Activated effector memory CD4-positive, alpha-beta T cell treated with anti-CD3 and anti-CD28 coated beads, Interleukin-2, amount 50 U/mL, for 16 hours (primary cell): ENCODE data around the gene SYNPR.

Experiments
- DNase-seq: peaks from one replicate; pipeline ENCODE4 v3.0.0-alpha.2; 2020

The SYNPR gene

DNA sequence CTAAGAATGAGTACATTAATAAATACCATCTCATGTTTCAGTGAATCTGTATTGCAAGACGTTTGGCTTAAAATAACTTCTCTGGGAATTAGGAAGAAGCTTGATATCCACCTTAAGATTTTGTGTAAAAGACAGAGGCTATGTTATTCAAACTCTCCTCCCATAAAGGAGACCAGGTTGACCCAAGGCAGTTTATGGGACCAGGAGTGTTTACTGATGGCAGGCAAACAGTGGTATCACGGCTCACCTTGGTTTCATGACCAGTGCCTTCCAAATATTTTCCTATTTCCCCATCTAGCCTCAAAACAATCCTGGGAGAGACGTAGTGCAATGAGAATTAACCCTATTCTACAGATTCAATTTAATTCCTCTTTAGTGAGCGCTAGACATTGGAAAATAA lies 284.2 kb downstream of the SYNPR start:
- DNase-seq = no peak

DNA sequence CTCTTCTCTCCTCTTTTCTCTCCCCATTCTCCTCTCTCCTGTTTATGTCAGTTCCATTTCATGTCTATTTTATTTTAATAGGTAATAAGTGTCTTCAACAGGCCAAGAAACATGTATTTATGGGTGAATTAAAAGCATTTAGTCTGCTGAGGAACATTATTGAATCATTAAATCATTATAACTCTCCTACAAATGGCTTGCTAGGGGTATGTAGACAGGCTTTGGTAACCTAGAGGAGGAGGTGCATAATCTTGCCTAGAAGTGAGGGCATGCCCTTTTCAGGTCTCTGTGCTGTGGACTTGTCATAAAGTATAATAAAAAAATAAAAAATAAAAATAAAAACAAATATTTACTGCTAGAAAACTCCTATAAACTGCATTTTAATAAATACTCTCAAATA lies 285.5 kb downstream of the SYNPR start:
- DNase-seq = no peak

DNA sequence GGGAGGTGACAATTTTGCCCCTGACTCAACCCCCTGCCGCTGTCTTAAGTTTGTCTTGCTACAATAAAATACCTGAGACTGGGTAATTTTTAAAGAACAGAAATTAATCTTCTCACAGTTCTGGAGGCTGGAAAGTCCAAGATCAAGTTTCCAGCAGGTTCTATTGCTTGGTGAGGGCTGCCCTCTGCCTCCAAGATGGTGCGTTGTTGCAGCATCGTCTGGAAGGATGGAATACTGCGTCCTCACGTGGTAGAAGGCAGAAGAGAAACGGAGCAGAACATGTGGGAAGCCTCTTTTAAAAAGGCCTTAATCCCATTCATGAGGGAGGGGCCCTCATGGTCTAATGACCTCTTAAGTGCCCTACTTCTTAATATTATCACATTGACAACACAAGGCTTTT lies 287.1 kb downstream of the SYNPR start:
- DNase-seq = no peak

DNA sequence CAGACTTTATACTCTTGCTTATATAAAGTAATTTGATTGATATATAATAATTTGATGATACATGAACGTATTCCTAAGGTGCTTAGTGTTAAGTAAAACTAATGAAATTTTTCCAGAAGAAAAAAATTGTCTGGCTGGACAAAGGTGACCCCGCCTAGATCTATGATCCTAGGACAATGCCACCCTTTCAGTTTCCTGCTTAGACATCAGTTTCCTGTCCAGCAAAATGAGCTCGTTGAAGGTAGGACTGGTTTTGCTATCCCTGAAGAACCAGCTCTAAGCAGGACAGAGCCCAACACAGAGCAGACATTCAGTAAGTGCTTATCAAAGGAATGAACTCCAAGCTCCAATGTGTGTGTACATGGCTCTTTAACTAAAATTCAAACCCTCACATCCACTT lies 293.6 kb downstream of the SYNPR start:
- DNase-seq = no peak

DNA sequence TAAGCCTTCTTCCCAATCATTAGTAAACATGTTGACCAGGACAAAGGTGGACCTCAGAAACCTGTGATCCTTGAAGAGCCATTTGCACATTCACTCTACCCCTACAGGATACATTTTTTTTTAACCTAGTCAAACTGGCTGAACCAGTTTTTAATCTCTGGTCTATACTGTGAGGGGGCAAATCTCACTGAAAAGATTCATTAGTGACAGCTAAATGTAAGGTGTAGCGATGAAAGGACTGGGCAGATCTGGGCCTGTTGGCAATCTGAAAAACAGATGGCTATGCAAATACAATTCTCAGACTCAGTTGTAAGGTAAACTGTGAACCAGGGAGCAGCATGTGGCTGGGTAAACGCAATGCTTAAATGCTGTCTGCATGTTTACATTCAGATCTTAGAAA lies 298.7 kb downstream of the SYNPR start:
- no peak for DNase-seq

DNA sequence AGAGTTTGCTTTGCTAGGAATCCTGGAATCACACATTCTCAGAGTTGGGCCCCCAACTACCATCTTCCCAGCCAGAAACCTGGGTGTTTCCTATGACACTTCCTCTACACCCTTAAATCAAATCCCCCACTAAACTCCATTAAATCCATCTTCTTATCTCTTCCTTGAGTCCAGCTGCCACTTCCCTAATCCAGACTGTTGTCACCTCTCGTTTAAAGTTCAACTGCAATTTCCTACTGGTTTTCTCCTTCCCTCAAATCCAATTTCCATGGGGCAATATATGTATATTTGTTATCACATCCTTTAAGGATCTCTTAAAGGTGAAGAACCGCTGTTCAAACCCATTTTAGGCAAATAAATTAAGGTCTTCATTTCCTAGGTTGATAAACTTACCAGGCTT lies 300.8 kb downstream of the SYNPR start:
- DNase-seq = no peak

DNA sequence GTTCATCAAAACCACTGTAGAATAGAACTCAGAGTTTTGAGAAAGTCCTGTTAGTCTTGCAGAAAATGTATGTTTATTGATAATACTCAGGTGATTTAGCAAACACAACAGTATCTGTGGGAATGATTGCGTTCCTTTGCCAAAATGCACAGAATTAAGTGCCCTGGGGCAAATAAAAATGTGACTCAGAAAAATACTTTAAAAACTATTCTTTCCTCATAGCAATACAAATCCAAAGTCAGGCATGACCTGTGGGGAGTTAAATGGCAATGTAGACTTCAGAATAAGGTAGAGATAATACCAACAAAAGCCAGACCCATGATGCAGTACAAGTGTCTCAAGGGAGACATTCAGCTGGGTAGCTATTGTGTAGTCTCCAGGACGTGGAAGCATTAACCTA lies 302.0 kb downstream of the SYNPR start:
- no peak for DNase-seq

DNA sequence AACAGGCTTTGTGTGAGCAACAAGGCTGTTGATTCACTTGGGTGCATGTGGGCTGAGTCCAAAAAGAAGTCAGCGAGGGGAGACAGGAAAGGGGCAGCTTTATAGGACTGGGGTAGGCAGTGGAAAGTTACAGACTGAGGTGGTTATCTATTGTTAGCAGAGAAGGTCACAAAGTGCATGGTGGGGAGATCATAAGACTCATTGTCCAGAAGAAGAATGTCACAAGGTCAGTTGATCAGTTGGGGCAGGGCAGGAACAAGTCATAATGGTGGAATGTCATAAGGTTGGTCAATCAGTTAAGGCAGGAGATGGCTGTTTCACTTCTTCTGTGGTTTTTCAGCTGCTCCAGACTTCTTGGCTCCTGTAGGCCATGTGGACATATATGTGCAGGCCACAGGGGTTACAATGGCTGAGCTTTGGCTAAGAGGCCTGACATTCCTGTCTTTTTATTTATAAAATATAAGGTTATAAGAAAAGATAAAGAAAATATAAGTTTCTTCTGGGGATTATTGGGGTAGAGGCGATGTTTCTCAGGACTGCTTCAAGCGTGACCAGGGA lies 304.9 kb downstream of the SYNPR start:
- no peak for DNase-seq

DNA sequence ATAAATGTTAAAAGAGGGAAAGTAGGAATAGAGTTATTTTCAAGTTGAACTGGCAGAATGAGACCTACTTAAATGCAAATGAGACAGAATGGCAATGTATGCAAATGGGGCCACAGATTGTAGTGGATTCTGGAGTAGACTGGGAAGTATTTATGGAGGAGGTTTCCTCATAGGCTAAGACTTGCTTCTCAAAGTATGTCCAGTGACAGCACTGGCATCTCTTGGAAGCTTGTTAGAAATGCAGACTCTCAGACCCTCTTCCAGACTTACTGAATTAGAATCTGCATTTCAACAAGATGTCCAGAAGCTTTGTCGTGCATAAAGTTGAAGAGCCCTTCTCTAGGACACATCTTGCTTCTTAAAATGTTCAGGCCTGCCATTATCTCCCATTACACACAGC lies 306.6 kb downstream of the SYNPR start:
- DNase-seq = no peak

DNA sequence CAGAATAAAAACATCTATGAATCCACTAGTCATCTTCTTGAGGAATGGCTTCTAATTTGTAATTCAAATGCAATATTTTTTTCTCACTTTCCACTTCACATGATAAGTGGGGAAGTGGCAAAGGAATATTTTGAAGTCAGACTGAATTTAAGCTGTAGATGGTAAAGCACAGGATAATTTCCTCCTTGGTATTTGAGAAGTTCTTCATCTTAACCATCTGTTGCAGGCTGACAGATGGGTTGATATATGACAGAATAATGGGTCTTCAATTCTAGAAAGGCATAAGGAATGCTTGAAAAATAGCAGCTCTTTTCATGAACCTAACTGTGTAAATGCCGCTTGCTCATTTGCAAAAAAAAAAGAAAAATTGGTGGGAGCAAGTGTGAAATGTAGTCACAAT lies 307.8 kb downstream of the SYNPR start:
- no peak for DNase-seq

DNA sequence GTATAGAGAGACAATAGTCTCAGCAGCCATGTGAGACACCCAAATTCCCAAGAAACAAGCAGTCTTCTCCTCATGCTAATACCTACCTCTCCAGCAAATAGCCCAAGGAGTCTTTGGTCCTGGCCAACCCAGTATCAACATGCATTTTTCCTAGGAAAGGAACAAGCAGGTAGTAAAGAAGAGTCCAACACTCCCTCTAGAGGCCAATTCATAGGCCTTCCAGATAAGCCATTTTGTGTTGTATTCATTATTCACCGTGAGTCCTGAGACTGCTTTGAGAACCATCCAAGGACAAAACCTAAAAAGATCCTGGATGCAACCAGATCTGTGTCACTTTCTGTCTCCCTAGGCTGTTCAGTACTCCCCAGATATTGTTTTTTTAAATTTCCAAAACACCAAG lies 310.8 kb downstream of the SYNPR start:
- DNase-seq = no peak

DNA sequence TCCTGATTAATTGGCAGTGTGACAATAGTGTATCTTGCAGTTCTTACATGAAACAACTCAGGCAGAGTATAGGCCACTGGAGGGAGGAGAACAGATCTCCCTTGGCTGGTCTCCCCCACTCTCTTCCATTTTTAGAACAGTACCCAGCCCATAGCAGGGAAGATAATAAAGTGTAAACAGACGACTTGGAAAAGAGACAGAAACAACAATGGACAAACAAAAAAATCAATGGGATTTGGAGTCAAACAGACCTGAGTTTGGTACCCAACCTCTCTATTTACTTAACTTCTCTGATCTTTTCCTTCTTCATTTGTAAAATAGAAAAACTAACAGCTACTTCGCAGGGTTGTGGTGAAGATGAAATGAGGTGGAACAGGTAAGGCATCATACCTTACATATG lies 315.7 kb downstream of the SYNPR start:
- no peak for DNase-seq

DNA sequence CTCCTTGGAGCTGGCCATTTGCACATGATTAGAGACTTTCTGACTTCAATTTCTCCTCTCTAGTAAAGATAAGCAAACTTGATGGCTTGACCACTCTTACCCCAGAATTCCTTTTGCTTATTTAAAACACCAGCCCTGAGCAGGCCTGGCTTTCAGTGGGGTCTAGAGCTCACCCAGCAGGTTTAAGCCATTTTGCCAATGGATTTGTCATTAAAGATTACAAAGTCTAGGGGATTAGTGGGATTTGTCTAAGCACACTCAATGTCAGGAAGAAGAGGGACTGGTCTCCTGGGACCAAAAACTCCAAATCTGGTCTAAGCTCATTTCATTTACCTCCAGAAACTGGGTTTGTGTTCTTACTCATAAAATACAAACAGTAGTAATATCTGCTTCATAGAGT lies 317.1 kb downstream of the SYNPR start:
- DNase-seq = no peak

DNA sequence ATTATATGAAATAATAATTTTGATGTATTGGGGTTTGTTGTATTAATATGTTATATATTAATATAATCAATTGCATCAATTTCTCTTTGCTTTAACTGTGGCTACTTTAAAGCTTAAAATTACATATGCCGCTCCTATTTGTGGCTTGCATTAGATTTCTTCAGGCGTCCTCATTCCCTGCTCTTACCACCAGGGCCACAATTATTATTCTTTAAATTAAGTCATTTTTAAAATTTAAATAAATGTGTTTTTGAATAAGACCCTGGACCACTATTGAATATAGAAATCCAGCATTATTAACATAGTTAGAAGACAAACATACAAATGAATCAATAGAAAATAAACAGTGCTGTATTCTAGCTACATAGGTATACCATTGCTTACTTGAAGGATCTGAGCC lies 318.9 kb downstream of the SYNPR start:
- DNase-seq = no peak

DNA sequence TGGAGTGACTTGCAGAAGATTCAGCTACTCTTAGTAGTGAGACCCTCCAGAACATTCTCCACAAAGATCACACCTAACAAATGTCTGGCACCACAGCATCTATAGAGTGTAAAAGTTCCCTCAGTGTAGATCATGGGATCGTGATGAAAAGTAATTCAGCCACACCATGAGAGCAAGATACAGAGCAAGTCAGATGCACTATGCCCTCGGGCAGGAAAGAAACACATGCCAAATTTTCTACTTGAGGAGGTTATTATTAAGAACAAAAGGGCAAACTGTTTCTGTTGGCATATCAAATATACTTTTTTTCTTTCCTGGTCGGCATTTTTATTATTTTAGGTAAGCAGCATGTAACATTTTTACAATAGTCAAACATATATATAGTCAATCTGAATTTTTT lies 329.6 kb downstream of the SYNPR start:
- DNase-seq = no peak

DNA sequence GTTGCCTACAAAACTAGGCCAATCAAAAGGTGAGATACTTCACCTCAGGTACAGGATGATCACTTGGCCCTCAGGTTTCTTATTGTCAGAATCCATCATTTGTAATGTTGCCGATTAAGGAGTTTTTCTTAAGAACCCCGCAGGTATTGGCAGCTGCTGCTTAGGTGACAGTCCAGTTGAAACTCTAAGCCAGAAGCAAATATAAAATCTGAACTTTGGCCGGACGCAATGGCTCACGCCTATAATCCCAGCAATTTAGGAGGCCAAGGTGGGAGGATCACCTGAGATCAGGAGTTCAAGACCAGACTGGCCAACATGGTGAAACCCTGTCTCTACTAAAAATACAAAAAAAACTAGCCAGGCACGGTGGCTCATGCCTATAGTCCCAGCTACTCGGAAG lies 331.3 kb downstream of the SYNPR start:
- DNase-seq = no peak

DNA sequence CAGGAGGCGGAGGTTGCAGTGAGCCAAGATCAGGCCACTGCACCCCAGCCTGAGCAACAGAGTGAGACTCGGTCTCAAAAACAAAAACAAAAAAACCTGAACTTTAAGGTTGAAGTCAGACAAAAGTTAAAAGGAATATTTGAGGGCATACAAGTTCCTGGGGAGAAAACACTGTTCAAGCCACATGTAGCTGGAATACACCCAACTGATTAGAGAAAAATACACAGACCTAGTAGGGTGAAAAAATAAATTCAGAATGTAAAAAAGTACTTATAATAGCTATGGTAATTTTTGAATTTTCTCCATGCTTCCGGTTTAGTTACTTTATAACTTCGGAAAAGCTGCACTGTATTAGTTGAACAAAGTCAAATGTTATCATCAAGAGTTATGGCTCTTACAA lies 331.7 kb downstream of the SYNPR start:
- DNase-seq = no peak

DNA sequence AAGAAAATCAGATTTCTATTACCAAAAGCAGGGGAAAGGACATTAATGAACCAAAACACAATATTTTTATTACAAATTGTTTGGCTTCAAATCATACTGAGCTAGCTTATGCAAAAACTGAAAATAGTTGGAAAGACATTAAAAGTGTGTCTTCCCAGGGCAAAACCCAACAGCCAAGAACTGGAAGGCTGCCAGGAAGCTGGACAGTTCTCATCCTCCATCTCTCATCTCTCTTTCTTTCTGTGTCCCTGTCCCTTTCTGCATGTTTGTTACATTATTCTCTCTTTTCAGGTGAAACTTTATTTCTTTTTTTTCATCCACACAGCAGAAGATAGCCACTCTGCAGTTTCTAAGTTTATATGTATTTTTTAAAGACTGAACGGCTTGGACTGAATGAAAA lies 333.3 kb downstream of the SYNPR start:
- no peak for DNase-seq

DNA sequence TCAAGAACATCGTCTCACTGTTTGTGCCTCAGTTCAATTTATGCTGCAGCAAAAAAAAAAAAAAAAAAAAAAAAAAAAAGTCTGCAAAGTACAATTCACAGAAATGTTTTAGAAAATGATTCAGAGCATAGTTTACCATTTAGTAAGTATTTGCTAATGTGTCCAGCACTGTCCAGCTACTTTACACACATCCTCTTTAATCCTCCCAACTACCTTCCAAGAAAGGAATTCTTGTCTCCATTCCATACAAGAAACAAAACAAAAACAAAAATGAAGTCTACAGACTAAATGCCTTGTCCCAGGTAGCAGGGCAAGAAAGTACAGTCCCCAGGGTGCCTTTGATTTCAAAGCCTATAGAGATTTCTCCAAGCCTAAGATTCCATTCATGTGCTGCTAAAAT lies 335.5 kb downstream of the SYNPR start:
- no peak for DNase-seq

DNA sequence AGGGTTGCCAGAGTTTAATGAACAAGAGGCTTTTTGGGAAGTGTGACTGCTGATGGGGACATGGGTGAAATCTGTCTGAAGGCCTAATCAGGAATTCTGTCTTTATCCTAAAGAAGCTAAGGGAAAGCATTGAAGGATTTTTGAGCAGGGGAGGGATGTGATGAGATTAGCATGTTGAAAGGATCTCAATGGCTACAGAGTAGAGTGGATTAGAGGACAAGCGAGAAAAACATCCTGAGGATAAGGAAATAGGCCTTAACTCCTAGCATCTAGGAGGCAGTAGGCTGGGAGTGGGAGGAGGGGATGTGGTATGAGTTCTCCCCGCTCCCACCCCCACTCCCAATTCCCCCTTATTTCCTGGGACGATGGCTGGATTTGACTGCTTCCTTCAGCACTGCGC lies 339.3 kb downstream of the SYNPR start:
- DNase-seq = no peak

DNA sequence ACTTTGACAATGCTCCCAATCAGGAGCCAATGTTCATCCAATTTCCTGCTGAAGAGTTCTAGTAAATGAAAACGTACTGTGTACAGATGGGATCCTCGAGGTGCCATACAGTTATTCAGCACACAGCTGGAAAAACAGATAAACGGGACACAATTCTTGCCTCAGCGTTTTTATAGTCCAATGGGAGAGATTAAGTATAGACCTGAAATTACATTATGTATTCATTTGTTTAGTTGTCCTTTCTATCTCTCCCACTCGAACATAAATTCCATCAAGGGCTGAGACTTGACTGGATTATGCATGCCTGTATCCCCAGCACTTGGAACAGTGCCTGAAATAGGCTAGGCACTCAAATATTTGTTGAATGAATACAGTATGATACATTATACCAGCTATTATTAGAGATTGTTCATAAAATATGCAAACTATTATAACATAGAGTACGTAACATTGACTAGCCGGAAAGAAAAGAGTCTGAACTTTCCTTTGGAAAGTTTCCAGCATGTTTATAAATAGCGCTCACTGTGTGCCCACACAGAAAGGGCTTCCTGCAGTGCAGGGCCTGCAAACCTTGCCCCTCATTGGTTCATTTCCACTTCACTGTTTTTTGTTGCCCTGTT lies 346.9 kb downstream of the SYNPR start:
- DNase-seq = no peak

DNA sequence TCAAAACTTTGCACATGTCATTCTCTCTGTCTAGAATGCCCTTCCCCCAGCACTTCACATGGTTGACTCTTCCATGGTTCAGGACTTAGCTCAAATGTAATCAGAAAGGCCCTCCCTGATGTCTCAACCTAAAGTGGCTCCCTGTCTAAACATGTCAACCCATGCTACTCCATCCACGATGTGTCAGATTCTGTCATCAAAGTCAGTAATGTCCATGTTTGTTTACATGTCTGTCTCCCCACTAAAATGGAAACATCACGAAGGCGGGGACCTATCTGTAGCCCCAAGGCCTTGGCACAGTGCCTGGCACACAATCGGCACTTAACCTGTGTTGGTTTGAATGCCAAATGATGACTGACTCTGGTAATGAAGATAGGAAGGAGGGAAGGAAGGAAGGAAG lies 353.6 kb downstream of the SYNPR start:
- no peak for DNase-seq

DNA sequence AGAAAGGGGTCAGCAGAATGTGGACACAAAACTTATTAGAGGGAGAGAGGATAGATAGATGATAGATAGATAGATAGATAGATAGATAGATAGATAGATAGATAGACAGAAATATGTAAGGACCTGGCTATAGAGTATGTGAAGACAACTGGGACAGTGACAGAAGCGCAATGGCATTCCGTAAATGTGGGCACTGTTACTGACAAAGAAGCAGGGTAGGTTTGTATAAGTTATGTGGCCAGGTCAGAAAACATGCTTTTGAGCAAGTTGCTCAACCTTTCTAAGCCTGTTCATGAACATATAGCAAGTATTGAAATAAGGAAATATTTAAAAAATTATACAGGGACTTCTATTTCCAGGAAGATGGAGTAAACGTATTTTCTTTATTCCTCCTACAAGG lies 357.1 kb downstream of the SYNPR start:
- DNase-seq = no peak

DNA sequence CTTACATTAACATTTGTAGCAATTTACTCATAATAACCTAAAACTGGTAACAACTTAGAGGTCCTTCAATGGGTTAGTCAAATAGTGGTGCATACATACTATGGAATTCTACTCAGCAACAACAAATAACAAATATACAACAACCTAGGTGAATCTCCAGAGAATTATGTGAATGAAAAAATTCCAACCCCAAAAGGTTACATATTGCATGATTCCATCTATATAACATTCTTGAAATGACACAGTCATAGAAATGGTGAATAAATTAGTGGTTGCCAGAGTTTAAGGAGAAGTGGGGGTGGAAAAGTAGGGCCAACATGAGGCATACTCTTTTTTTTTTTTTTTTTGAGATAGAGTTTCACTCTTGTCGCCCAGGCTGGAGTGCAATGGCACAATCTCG lies 361.7 kb downstream of the SYNPR start:
- no peak for DNase-seq

DNA sequence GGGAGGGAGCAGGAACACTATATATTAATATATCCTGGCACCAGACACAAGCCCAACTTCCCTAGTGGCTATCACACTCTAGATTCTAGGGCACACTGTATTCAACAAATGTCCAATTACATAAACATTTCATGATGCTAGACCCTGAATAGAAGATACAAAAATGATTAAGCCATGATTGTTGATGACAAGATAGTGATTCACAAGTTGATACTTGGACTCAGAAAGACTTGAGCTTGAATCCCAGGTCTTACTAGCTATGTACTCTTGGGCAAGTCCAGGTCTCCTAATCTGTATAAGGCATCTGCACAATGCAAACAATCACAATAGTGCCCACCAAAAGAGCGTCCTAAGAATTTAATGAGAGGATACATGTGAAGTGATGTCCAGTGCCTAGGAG lies 364.4 kb downstream of the SYNPR start:
- no peak for DNase-seq
